ENCODE results near the gene DNAJC4.

DNA sequence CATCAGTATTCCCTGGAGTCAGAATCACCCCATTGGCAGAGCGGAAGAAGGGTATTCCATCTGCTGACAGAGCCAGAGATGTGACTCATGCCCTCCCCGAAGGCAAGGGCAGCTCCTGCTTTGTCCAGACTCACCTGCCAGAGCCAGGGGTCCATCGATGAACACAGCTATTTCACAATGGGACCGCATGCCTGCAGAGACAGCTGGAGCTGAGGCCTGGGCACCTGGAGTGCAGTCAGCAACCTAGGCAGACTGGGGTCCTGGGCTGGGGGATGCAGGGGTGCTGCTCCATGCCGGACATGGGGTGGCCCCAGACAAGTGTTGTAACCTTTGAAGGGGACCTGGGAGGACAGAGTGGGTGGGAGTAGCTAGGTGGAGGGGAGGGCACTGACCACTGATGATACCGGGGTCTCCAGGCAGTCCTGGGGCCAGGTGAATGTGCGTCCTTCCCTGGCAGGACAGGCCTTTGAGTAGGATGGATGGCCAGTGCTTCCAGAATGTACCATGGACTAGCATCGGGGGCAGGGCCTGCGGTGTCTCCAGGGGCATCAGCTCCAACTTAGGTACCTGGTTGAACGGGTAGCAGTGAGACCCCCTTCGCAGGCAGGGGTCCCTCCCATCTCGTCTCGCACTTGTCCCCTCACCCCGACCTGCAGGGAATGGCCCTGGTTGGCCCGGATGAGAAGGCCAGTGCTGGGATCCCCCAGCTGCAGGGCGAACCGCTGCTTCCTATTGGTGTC, 6.0 kb upstream of the DNAJC4 start:
- TF ChIP-seq, protein P1, sequence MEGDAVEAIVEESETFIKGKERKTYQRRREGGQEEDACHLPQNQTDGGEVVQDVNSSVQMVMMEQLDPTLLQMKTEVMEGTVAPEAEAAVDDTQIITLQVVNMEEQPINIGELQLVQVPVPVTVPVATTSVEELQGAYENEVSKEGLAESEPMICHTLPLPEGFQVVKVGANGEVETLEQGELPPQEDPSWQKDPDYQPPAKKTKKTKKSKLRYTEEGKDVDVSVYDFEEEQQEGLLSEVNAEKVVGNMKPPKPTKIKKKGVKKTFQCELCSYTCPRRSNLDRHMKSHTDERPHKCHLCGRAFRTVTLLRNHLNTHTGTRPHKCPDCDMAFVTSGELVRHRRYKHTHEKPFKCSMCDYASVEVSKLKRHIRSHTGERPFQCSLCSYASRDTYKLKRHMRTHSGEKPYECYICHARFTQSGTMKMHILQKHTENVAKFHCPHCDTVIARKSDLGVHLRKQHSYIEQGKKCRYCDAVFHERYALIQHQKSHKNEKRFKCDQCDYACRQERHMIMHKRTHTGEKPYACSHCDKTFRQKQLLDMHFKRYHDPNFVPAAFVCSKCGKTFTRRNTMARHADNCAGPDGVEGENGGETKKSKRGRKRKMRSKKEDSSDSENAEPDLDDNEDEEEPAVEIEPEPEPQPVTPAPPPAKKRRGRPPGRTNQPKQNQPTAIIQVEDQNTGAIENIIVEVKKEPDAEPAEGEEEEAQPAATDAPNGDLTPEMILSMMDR (optimal IDR thresholded peaks at IDR 0.05 in 1 of 3, IDR thresholded peaks at IDR 0.05 in 1 of 3, conservative IDR thresholded peaks at IDR 0.05 in 1 of 3; ENCODE audit: extremely low read depth in 1 of 3, insufficient read depth in 2 of 3, low read length in 3 of 3) = no peak
- no peak for TF ChIP-seq EZH2 (IDR thresholded peaks at IDR 0.05; ENCODE audit: low read length)
